ENCODE measurements around the gene TLCD2. TPM values are rescaled to one million over a fixed set of nuclear protein-coding genes. Genes with fewer than 3 reads are reported as not detected.
A peak's percentile ranks its signal among the peaks of the same experiment; 100 is the strongest.
"Not testable (repeated sequence)": the region's sequence is repeated elsewhere in the genome, so short reads cannot be mapped to it uniquely, and the experiment has no call there.

Gene TLCD2
- total and polyA plus RNA-seq, 5 donors from 2014 or later = 0.03 to 0.35 (median 0.17) TPM; not detected in 2

GRCh38 chr17:1705004-1705403, 5.2 kb downstream of the TLCD2 start:
- ATAC-seq (ENCODE audit: low read depth in 2 of 2) = no peak
- Histone ChIP-seq H3K36me3 (ENCODE audit: control insufficient read depth, insufficient read depth, low read length) (no peaks in the 10 kb centered on the region), H3K4me3 (ENCODE audit: low read depth, low read length) (no peak overlapping the region), H3K27ac (ENCODE audit: insufficient read depth, low read length, poor library complexity, severe bottlenecking) (no peak overlapping the region), H3K9me3 (ENCODE audit: control insufficient read depth in 2 of 2, low read length in 2 of 2) (no peaks in the 10 kb centered on the region), H3K4me1 (ENCODE audit: control insufficient read depth, insufficient read depth, low read length, poor library complexity, severe bottlenecking) (peaks cover 7% of the 10 kb centered on the region), H3K27me3 (ENCODE audit: control insufficient read depth, insufficient read depth, low read length) (no peaks in the 10 kb centered on the region)
- Mint-ChIP-seq H3K27ac (peak overlapping the region in 1 of 3 donors; percentile 96), H3K4me3 (no peak overlapping the region), H3K9me3 (peaks cover 0 to 2% (median 0%) of the 10 kb centered on the region in 7 donors), H3K27me3 (peaks cover 43% of the 10 kb centered on the region), H3K36me3 (no peaks in the 10 kb centered on the region), H3K4me1 (peaks cover 0 to 9% (median 2%) of the 10 kb centered on the region in 4 donors)
- DNase-seq = no peak

GRCh38 chr17:1703063-1703462, 7.1 kb downstream of the TLCD2 start:
- no peak overlapping the region for H3K27ac ChIP-seq (ENCODE audit: insufficient read depth, low read length, poor library complexity, severe bottlenecking)
- Mint-ChIP-seq H3K9me3 (peaks cover 0 to 2% (median 0%) of the 10 kb centered on the region in 7 donors), H3K36me3 (no peaks in the 10 kb centered on the region), H3K4me1 (peaks cover 0 to 4% (median 2%) of the 10 kb centered on the region in 4 donors), H3K4me3 (no peak overlapping the region), H3K27ac (peak overlapping the region in 1 of 3 donors; percentile 54), H3K27me3 (peaks cover 48% of the 10 kb centered on the region)
- ATAC-seq (ENCODE audit: low read depth in 2 of 2) = no peak
- H3K27me3 ChIP-seq (ENCODE audit: control insufficient read depth, insufficient read depth, low read length) = no peaks in the 10 kb centered on the region
- no peak for DNase-seq
- H3K9me3 ChIP-seq (ENCODE audit: control insufficient read depth in 2 of 2, low read length in 2 of 2) = no peaks in the 10 kb centered on the region
- H3K4me1 ChIP-seq (ENCODE audit: control insufficient read depth, insufficient read depth, low read length, poor library complexity, severe bottlenecking) = no peaks in the 10 kb centered on the region
- H3K4me3 ChIP-seq (ENCODE audit: low read depth, low read length) = no peak overlapping the region
- no peaks in the 10 kb centered on the region for H3K36me3 ChIP-seq (ENCODE audit: control insufficient read depth, insufficient read depth, low read length)

GRCh38 chr17:1699891-1700290, 10.3 kb downstream of the TLCD2 start:
- H3K27me3 ChIP-seq (ENCODE audit: control insufficient read depth, insufficient read depth, low read length); DNase-seq; ATAC-seq (ENCODE audit: low read depth in 2 of 2); H3K4me3 Mint-ChIP-seq; H3K4me1 Mint-ChIP-seq; H3K36me3 ChIP-seq (ENCODE audit: control insufficient read depth, insufficient read depth, low read length); H3K36me3 Mint-ChIP-seq; H3K4me3 ChIP-seq (ENCODE audit: low read depth, low read length); H3K9me3 ChIP-seq (ENCODE audit: control insufficient read depth in 2 of 2, low read length in 2 of 2); H3K9me3 Mint-ChIP-seq; H3K27ac Mint-ChIP-seq; H3K4me1 ChIP-seq (ENCODE audit: control insufficient read depth, insufficient read depth, low read length, poor library complexity, severe bottlenecking); H3K27ac ChIP-seq (ENCODE audit: insufficient read depth, low read length, poor library complexity, severe bottlenecking): not testable (repeated sequence)
- peaks cover 30% of the 10 kb centered on the region for H3K27me3 Mint-ChIP-seq

- Mint-ChIP-seq H3K27ac (no peak overlapping the region), H3K4me3 (no peak overlapping the region), H3K27me3 (peaks cover 17% of the 10 kb centered on the region), H3K9me3 (no peaks in the 10 kb centered on the region), H3K4me1 (no peaks in the 10 kb centered on the region), H3K36me3 (no peaks in the 10 kb centered on the region)
- Histone ChIP-seq H3K4me1 (ENCODE audit: control insufficient read depth, insufficient read depth, low read length, poor library complexity, severe bottlenecking) (no peaks in the 10 kb centered on the region), H3K36me3 (ENCODE audit: control insufficient read depth, insufficient read depth, low read length) (no peaks in the 10 kb centered on the region), H3K9me3 (ENCODE audit: control insufficient read depth in 2 of 2, low read length in 2 of 2) (no peaks in the 10 kb centered on the region), H3K4me3 (ENCODE audit: low read depth, low read length) (no peak overlapping the region), H3K27ac (ENCODE audit: insufficient read depth, low read length, poor library complexity, severe bottlenecking) (no peak overlapping the region), H3K27me3 (ENCODE audit: control insufficient read depth, insufficient read depth, low read length) (no peaks in the 10 kb centered on the region)
- DNase-seq (no peak), ATAC-seq (ENCODE audit: low read depth in 2 of 2) (no peak)
These were observed 12.5 kb downstream of the TLCD2 start for GRCh38 chr17:1697681-1698080.

DNA sequence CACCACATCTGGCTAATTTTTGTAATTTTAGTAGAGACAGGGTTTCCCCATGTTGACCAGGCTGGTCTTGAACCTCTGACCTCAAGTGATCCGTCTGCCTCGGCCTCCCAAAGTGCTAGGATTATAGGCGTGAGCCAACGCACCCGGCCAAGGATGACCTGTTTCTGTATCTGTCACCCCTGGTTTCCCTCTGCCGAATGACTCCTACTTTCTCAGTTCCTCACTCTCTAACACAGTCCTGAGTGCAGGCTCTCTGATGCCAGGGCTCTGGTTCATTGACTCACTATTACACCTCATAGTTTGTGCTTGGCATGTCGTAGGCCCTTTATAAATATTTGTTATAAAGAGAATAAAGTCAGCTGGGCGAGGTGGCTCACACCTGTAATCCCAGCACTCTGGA, 14.8 kb downstream of the TLCD2 start:
- Histone ChIP-seq H3K27ac (ENCODE audit: insufficient read depth, low read length, poor library complexity, severe bottlenecking) (no peak overlapping the region), H3K4me1 (ENCODE audit: control insufficient read depth, insufficient read depth, low read length, poor library complexity, severe bottlenecking) (no peaks in the 10 kb centered on the region), H3K4me3 (ENCODE audit: low read depth, low read length) (no peak overlapping the region), H3K9me3 (ENCODE audit: control insufficient read depth in 2 of 2, low read length in 2 of 2) (no peaks in the 10 kb centered on the region), H3K36me3 (ENCODE audit: control insufficient read depth, insufficient read depth, low read length) (no peaks in the 10 kb centered on the region), H3K27me3 (ENCODE audit: control insufficient read depth, insufficient read depth, low read length) (no peaks in the 10 kb centered on the region)
- H3K4me1 Mint-ChIP-seq = no peaks in the 10 kb centered on the region
- no peak overlapping the region for H3K27ac Mint-ChIP-seq
- no peaks in the 10 kb centered on the region for H3K36me3 Mint-ChIP-seq
- peaks cover 0 to 5% (median 0%) of the 10 kb centered on the region in 7 donors for H3K9me3 Mint-ChIP-seq
- no peak overlapping the region for H3K4me3 Mint-ChIP-seq
- H3K27me3 Mint-ChIP-seq = peaks cover 21% of the 10 kb centered on the region
- DNase-seq = no peak
- ATAC-seq (ENCODE audit: low read depth in 2 of 2) = no peak

- H3K9me3 ChIP-seq (ENCODE audit: control insufficient read depth in 2 of 2, low read length in 2 of 2) = no peaks in the 10 kb centered on the region
- no peaks in the 10 kb centered on the region for H3K36me3 Mint-ChIP-seq
- no peaks in the 10 kb centered on the region for H3K4me1 ChIP-seq (ENCODE audit: control insufficient read depth, insufficient read depth, low read length, poor library complexity, severe bottlenecking)
- H3K27me3 ChIP-seq (ENCODE audit: control insufficient read depth, insufficient read depth, low read length) = no peaks in the 10 kb centered on the region
- H3K27ac ChIP-seq (ENCODE audit: insufficient read depth, low read length, poor library complexity, severe bottlenecking) = no peak overlapping the region
- DNase-seq = no peak
- H3K36me3 ChIP-seq (ENCODE audit: control insufficient read depth, insufficient read depth, low read length) = no peaks in the 10 kb centered on the region
- peaks cover 10% of the 10 kb centered on the region for H3K27me3 Mint-ChIP-seq
- H3K4me1 Mint-ChIP-seq = no peaks in the 10 kb centered on the region
- H3K4me3 ChIP-seq (ENCODE audit: low read depth, low read length) = no peak overlapping the region
- no peak overlapping the region for H3K4me3 Mint-ChIP-seq
- ATAC-seq (ENCODE audit: low read depth in 2 of 2) = no peak
- peaks cover 0 to 5% (median 0%) of the 10 kb centered on the region in 7 donors for H3K9me3 Mint-ChIP-seq
- peak overlapping the region in 1 of 3 donors; percentile 97 for H3K27ac Mint-ChIP-seq
These were observed 16.8 kb downstream of the TLCD2 start for GRCh38 chr17:1693339-1693738.

- no peak for ATAC-seq (ENCODE audit: low read depth in 2 of 2)
- Mint-ChIP-seq H3K9me3 (peaks cover 0 to 5% (median 0%) of the 10 kb centered on the region in 7 donors), H3K27me3 (peaks cover 8% of the 10 kb centered on the region), H3K27ac (no peak overlapping the region), H3K4me1 (peaks cover 0 to 4% (median 0%) of the 10 kb centered on the region in 4 donors), H3K4me3 (no peak overlapping the region), H3K36me3 (no peaks in the 10 kb centered on the region)
- Histone ChIP-seq H3K27me3 (ENCODE audit: control insufficient read depth, insufficient read depth, low read length) (no peaks in the 10 kb centered on the region), H3K27ac (ENCODE audit: insufficient read depth, low read length, poor library complexity, severe bottlenecking) (no peak overlapping the region), H3K4me1 (ENCODE audit: control insufficient read depth, insufficient read depth, low read length, poor library complexity, severe bottlenecking) (no peaks in the 10 kb centered on the region), H3K4me3 (ENCODE audit: low read depth, low read length) (no peak overlapping the region), H3K9me3 (ENCODE audit: control insufficient read depth in 2 of 2, low read length in 2 of 2) (no peaks in the 10 kb centered on the region), H3K36me3 (ENCODE audit: control insufficient read depth, insufficient read depth, low read length) (no peaks in the 10 kb centered on the region)
- no peak for DNase-seq
These were observed 19.5 kb downstream of the TLCD2 start for GRCh38 chr17:1690544-1691221.

- H3K9me3 ChIP-seq (ENCODE audit: control insufficient read depth in 2 of 2, low read length in 2 of 2); H3K4me3 ChIP-seq (ENCODE audit: low read depth, low read length); H3K36me3 Mint-ChIP-seq; H3K36me3 ChIP-seq (ENCODE audit: control insufficient read depth, insufficient read depth, low read length); H3K27ac ChIP-seq (ENCODE audit: insufficient read depth, low read length, poor library complexity, severe bottlenecking); H3K27me3 ChIP-seq (ENCODE audit: control insufficient read depth, insufficient read depth, low read length); H3K4me3 Mint-ChIP-seq; H3K9me3 Mint-ChIP-seq; ATAC-seq (ENCODE audit: low read depth in 2 of 2); DNase-seq; H3K27ac Mint-ChIP-seq: not testable (repeated sequence)
- Mint-ChIP-seq H3K27me3 (peaks cover 11% of the 10 kb centered on the region), H3K4me1 (peaks cover 3 to 20% (median 7%) of the 10 kb centered on the region in 4 donors)
- H3K4me1 ChIP-seq (ENCODE audit: control insufficient read depth, insufficient read depth, low read length, poor library complexity, severe bottlenecking) = peaks cover 10% of the 10 kb centered on the region
These were observed 21.8 kb downstream of the TLCD2 start for GRCh38 chr17:1688405-1688804.

Measured in CD4-positive, CD25-positive, alpha-beta regulatory T cell (primary cell).